ENCODE measurements around the gene BICD2.
A peak's percentile ranks its signal among the peaks of the same experiment; 100 is the strongest.
"Not testable (repeated sequence)": the region's sequence is repeated elsewhere in the genome, so short reads cannot be mapped to it uniquely, and the experiment has no call there.

BICD2 gene

GRCh38 chr9:92764381-92764987, at the start of gene BICD2:
TSS of gene BICD2 (minus strand) at chr9:92764833. CDS start at chr9:92764744, 89 bp downstream.
- DNase-seq: no peak

- DNase-seq: not testable (repeated sequence)
Measured at GRCh38 chr9:92809629-92810326, 45.1 kb upstream of the BICD2 start.

DNA sequence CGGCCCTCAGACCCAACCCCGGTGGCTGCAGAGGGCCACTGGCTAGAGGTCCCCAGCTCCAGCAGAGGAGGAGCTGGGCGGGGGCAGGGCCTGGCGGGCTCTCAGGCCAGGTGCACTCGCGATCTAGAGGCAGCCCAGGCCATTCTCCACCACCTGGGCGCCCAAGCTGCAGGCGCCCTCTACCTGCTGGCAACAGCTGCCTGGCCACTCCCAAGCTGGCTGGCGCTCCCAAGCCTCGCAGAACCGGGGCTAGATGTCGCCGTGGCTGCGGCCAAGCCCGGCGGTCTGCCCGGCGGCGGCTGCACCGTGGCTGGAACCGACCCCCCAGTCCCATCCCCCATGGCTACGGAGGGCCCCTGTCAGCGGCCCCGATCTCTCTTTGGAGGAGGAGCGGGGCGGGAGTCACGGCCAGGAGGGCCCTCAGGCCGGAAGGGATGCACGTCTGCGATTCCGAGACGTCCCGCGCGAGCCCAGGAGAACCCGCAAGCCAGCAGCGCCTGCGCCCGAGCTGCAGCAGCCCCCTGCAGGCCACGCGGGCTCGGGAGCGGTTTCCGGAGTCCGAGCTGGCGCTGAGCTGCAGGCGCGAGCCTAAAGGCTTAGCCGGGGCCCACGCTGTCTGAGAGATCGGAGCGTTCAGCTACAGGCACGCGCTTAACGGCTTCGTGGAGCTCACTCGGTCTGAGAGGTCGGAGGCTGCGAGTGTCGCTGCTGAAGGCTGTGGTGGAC, 44.3 kb upstream of the BICD2 start:
- DNase-seq: no peak

GRCh38 chr9:92807757-92808725, 43.4 kb upstream of the BICD2 start:
- DNase-seq: no peak

DNA sequence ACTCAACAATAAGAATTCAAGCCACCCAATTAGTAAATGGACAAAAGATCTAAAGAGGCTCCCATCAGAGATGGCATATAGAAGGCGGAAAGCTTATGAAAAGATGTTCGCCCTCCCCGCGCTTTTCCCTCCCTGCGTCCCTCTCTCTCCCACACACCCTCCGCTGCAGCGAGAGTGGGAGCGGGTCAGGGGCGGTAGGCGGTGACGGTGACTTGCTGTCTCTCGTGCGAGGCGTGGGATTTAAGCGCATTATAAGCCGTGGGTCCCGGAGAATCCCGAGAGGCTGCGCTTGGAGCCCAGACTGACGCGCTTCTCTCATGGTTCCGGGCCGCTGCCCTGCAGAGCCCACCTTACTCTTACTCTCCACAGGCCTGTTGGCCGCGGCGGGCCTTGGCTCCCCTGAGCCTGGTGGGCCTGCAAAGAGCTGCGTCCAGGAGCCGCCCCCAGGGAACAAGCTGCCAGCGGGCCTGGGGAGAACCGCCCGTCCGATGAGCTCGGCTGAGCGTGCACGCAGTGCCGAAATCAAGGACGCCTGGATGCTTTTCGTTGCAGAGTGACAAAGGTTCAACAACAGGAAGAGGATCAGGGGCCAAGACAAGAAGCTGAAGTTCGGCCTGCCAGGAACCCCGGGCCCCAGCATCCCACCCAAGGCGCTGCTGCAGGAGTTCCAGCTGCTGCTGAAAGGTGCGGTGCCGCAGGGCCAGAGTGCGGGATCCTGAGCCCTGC, 42.6 kb upstream of the BICD2 start:
- no peak for DNase-seq

DNA sequence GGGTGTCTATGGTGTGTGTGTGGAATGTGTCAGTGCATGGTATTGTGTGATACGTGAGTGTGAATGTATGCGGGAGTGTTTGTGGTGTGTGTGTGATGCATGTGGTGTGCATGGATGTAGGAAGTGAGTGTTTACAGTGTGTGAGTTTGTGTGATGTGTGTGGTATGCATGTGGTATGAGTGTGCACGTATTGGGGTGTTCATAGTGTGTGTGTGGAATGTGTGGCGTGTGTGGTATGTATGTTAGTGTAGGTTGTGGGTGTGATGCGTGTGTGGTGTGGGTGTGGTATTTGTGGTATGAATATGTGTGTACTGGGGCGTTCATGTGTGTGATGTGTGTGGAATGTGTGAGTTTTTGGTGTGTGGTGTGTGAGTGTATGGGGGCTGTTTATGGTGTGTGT, 40.1 kb upstream of the BICD2 start:
- no peak for DNase-seq

GRCh38 chr9:92798358-92798757, 33.7 kb upstream of the BICD2 start:
- no peak for DNase-seq

GRCh38 chr9:92796337-92796804, 31.7 kb upstream of the BICD2 start:
- DNase-seq: not testable (repeated sequence)

GRCh38 chr9:92795598-92796336, 31.1 kb upstream of the BICD2 start:
- DNase-seq: no peak

GRCh38 chr9:92795000-92795399, 30.4 kb upstream of the BICD2 start:
- DNase-seq: no peak

- DNase-seq: no peak
Measured at GRCh38 chr9:92794426-92794825, 29.8 kb upstream of the BICD2 start.

- peak; percentile 41 for DNase-seq
Measured at GRCh38 chr9:92790542-92791527, 26.2 kb upstream of the BICD2 start.

- no peak for DNase-seq
Measured at GRCh38 chr9:92786298-92786697, 21.7 kb upstream of the BICD2 start.

- DNase-seq: no peak
Measured at GRCh38 chr9:92781899-92782298, 17.3 kb upstream of the BICD2 start.

DNA sequence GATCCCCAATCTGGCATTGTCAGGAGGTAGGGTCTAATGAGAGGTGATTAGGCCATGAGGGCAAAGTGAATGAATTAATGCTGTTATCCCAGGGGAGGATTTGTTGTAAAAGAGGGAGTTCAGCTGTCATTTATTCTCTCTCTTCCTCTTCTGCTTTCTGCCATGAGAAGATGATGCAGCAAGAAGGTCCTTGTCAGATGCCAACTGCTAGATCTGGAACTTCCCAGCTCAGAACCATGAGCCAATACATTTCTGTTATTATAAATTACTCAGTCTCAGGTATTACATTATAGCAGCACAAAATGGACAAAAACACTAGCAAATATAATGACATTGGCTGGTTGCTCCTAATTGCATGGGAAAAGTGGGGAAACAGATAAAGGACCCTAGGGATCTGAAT, 15.6 kb upstream of the BICD2 start:
- DNase-seq: no peak

DNA sequence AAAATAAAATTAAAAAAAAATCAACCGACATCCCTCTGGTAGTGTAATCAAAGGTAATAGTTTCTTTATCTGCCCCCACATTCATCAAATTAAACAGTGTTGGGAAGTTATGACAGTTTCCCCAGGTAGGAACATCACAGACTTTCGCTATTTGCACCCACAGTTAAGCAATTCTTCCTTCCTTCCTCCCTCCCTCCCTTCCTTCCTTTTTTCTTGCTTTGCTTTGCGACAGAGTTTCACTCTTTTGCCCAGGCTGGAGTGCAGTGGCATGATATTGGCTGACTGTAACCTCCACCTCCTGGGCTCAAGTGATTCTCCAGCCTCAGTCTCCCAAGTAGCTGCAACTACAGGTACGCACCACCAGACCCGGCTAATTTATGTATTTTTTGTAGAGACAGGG, 10.8 kb upstream of the BICD2 start:
- DNase-seq: no peak

DNA sequence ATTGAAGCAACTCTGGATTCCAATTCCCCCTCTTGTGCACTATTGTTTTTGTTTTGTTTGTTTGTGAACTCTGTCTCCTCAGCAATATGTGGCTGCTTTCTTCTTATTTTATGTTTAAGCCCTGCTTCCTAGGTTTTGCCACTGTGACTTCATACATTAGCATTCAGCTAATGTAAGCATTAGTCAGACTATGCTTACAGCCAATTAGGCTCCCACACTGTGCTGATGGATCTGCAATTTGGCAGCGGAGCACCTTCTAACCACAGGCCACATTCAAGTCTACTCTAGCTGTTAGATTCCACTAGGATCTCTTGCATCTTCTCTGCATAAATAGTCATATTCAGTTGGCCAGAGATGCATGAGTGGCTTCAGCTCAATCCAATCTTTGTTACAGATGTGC, 9.6 kb upstream of the BICD2 start:
- DNase-seq: no peak

GRCh38 chr9:92773810-92774209, 9.2 kb upstream of the BICD2 start:
- no peak for DNase-seq

DNA sequence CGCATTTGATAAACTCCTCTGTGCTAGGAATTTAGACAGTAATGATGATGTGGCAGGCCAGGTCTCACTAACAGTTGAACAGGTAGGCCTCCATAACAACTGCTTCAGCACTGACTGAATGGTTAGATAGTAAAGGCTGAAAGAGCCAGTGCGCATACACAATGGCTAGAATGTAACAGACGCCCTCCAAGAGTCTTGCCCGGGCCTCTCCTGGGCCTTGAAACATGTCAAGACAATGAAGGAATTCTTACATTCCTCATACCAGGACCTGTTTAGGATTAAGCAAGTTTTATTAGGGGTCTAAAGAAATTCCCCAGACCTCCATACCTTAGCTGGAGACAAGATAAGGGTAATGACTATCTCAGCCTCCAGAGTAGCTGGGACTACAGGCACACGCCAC, 6.7 kb upstream of the BICD2 start:
- DNase-seq: no peak

GRCh38 chr9:92770360-92770995, 5.8 kb upstream of the BICD2 start:
- no peak for DNase-seq

Data from NK-92 treated with Interleukin-12 subunit alpha and Interleukin-12 subunit beta, amount 100 ng/mL, for 24 hours (cell line).